DOHH2 (cell line): ENCODE results near the gene PRRC2B.

Experiments used
- H3F3A ChIP-seq: fragments of 200-600 bp; sonication (generic), shearing (Covaris generic); 2 replicates; pipeline ENCODE4 v1.6.0; 2016; ENCODE audit warnings: antibody characterized with exemption, mild to moderate bottlenecking; ENCODE audit not compliant: control insufficient read depth, insufficient read depth
- H3K27ac ChIP-seq: fragments of 200-600 bp; sonication (generic); 2 replicates; pipeline ENCODE4 v1.5.1; 2014; ENCODE audit warnings: low read depth, mild to moderate bottlenecking, low read length, moderate library complexity
- H3K27me3 ChIP-seq: fragments of 200-600 bp; sonication (generic); 2 replicates; pipeline ENCODE4 v1.6.1; 2014; ENCODE audit warnings: mild to moderate bottlenecking, low read length, mixed read lengths; ENCODE audit not compliant: control insufficient read depth
- H3K36me3 ChIP-seq: fragments of 200-600 bp; sonication (generic); 2 replicates; pipeline ENCODE4 v1.6.1; 2014; ENCODE audit warnings: mild to moderate bottlenecking, low read length, moderate library complexity, mixed read lengths; ENCODE audit not compliant: control insufficient read depth
- H3K4me1 ChIP-seq: fragments of 200-600 bp; sonication (generic); 2 replicates; pipeline ENCODE4 v1.6.1; 2014; ENCODE audit warnings: mild to moderate bottlenecking, low read length, mixed read lengths; ENCODE audit not compliant: control insufficient read depth
- H3K4me2 ChIP-seq: fragments of 200-600 bp; sonication (generic); 2 replicates; pipeline ENCODE4 v1.6.0; 2014; ENCODE audit warnings: mild to moderate bottlenecking, low read length, moderate library complexity
- H3K4me3 ChIP-seq: fragments of 200-600 bp; sonication (generic); 2 replicates; pipeline ENCODE4 v1.5.1; 2014; ENCODE audit warnings: mild to moderate bottlenecking, low read length, mixed read lengths
- H3K79me2 ChIP-seq: fragments of 200-600 bp; sonication (generic); 2 replicates; pipeline ENCODE4 v1.6.1; 2014; ENCODE audit warnings: mild to moderate bottlenecking, low read length, mixed read lengths; ENCODE audit not compliant: control insufficient read depth
- H3K9me2 ChIP-seq: fragments of 200-600 bp; sonication (generic); replicated peaks from 2 replicates; pipeline ENCODE4 v1.6.1; 2014; ENCODE audit warnings: mild to moderate bottlenecking, low read length, mixed read lengths; ENCODE audit not compliant: control insufficient read depth
- H3K9me3 ChIP-seq: fragments of 200-600 bp; sonication (generic); 2 replicates; pipeline ENCODE4 v1.6.1; 2014; ENCODE audit warnings: antibody characterized with exemption, low read length, mixed read lengths; ENCODE audit not compliant: control insufficient read depth, insufficient read depth
- H4K20me1 ChIP-seq: fragments of 200-600 bp; sonication (generic); 2 replicates; pipeline ENCODE4 v1.6.0; 2014; ENCODE audit warnings: low read depth, mild to moderate bottlenecking, antibody characterized with exemption, low read length, moderate library complexity; ENCODE audit not compliant: control insufficient read depth, insufficient read depth
- CTCF ChIP-seq: fragments of 200-600 bp; sonication (generic); IDR thresholded peaks from one replicate; pipeline ENCODE4 v1.5.1; 2014; ENCODE audit warnings: antibody characterized with exemption, mild to moderate bottlenecking, low read depth, low read length; ENCODE audit not compliant: poor library complexity, severe bottlenecking
- EZH2phosphoT487 ChIP-seq: fragments of 200-600 bp; sonication (generic); IDR thresholded peaks from 2 replicates; pipeline ENCODE4 v1.6.1; 2017; ENCODE audit warnings: borderline replicate concordance, mild to moderate bottlenecking, antibody characterized with exemption, low read length, moderate library complexity, mixed read lengths

PRRC2B gene

GRCh38 chr9:131387394-131387793 is 6.5 kb upstream of the PRRC2B start:
- H3K36me3 ChIP-seq: no peaks in the 10 kb centered on the region

GRCh38 chr9:131391020-131391419 is 2.9 kb upstream of the PRRC2B start:
- Histone ChIP-seq H3K4me2 (no peak overlapping the region), H4K20me1 (peaks cover 7% of the 10 kb centered on the region), H3K79me2 (peaks cover 17% of the 10 kb centered on the region), H3K27ac (no peak overlapping the region), H3K4me1 (peaks cover 17% of the 10 kb centered on the region), H3F3A (peaks cover 17% of the 10 kb centered on the region), H3K9me3 (no peaks in the 10 kb centered on the region), H3K36me3 (peaks cover 15% of the 10 kb centered on the region), H3K27me3 (no peaks in the 10 kb centered on the region), H3K9me2 (no peaks in the 10 kb centered on the region), H3K4me3 (no peak overlapping the region)
- no peak for TF ChIP-seq EZH2phosphoT487
- no peak for TF ChIP-seq CTCF

More at GRCh38 chr9:131387394-131387793, 6.5 kb upstream of the PRRC2B start:
- H4K20me1 ChIP-seq: no peaks in the 10 kb centered on the region
- H3K27me3 ChIP-seq: no peaks in the 10 kb centered on the region
- no peak overlapping the region for H3K4me3 ChIP-seq
- no peaks in the 10 kb centered on the region for H3K9me3 ChIP-seq
- no peak overlapping the region for H3K27ac ChIP-seq
- peaks cover 3% of the 10 kb centered on the region; the same call in 1 of the 2 replicates for H3K4me1 ChIP-seq
- H3K9me2 ChIP-seq: no peaks in the 10 kb centered on the region
- no peaks in the 10 kb centered on the region for H3K79me2 ChIP-seq
- H3F3A ChIP-seq: no peaks in the 10 kb centered on the region; the same call in 1 of the 2 replicates
- H3K4me2 ChIP-seq: no peak overlapping the region
- TF ChIP-seq EZH2phosphoT487: no peak
- TF ChIP-seq CTCF: no peak

DNA sequence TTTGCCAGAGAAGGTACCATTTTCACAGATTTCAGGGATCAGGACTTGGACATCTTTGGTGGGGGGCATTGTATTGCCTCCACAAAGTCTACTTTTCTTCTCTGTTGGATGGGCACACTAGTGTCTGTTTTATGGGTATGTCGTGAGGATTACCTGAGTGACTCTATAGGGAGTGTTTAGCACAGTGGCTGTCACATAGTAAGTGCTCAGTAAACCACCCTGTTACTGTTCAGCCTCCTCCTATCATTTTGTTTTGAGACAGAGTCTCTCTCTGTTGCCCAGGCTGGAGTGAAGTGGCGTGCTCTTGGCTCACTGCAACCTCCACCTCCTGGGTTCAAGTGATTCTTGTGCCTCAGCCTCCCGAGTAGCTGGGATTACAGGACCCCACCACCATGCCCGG is 2.4 kb upstream of the PRRC2B start:
- Histone ChIP-seq H3K4me2 (no peak overlapping the region), H3K4me3 (no peak overlapping the region), H3K36me3 (peaks cover 18% of the 10 kb centered on the region), H4K20me1 (peaks cover 11% of the 10 kb centered on the region), H3K4me1 (peaks cover 22% of the 10 kb centered on the region), H3K9me2 (no peaks in the 10 kb centered on the region), H3F3A (peaks cover 20% of the 10 kb centered on the region), H3K27ac (no peak overlapping the region), H3K79me2 (peaks cover 22% of the 10 kb centered on the region), H3K27me3 (no peaks in the 10 kb centered on the region), H3K9me3 (no peaks in the 10 kb centered on the region)
- no peak for TF ChIP-seq CTCF
- TF ChIP-seq EZH2phosphoT487: no peak
